ENCODE results near the gene DPY30. TPM values are rescaled to one million over a fixed set of nuclear protein-coding genes. Genes with fewer than 3 reads are reported as not detected.
A peak's percentile ranks its signal among the peaks of the same experiment; 100 is the strongest.

Gene DPY30
- total RNA-seq, 4 donors from 2014 or later: 19.7 to 52.9 (median 42.6) TPM; not detected in 1

- intact Hi-C loops (cut with DNase I; ENCODE audit: low total_unique reads): no loop called here
- no peaks in the 10 kb centered on the region for H3K27me3 ChIP-seq
- H3K9me3 ChIP-seq: no peaks in the 10 kb centered on the region
- in situ Hi-C loops (cut with MboI; ENCODE audit: low pct_ligation_motif_present in 1 of 4, low pct_unique_long_range_greater_than_20kb in 1 of 4, low sequenced_read_pairs in 3 of 4): no loop called here
- peak; percentile 17 for DNase-seq
- H3K4me3 ChIP-seq: peak overlapping the region; percentile 82 to 93 (median 84)
- H3K36me3 ChIP-seq: peaks cover 0 to 6% (median 0%) of the 10 kb centered on the region in 4 donors
- 0 to 1% methylated on average over 1 to 31 of the region's 40 CpGs for whole genome bisulfite sequencing, 2 donors (ENCODE audit: low coverage in 1 of 2)
- H3K4me1 ChIP-seq: peaks cover 0 to 31% (median 14%) of the 10 kb centered on the region in 4 donors
- peak overlapping the region; percentile 90 to 98 (median 96) for H3K27ac ChIP-seq
- TF ChIP-seq POLR2A (IDR thresholded peaks at IDR 0.05) (peak; percentile 58), CTCF (IDR thresholded peaks at IDR 0.05) (no peak), EP300 (IDR thresholded peaks at IDR 0.05; ENCODE audit: low read depth) (no peak), POLR2AphosphoS5 (IDR thresholded peaks at IDR 0.05) (peak in 1 of 3 donors; percentile 75)
Observed at GRCh38 chr2:32064021-32064601, 24.5 kb upstream of the DPY30 start.

- peaks cover 0 to 31% (median 14%) of the 10 kb centered on the region in 4 donors for H3K4me1 ChIP-seq
- peak; percentile 67 for TF ChIP-seq POLR2A (IDR thresholded peaks at IDR 0.05)
- peak; percentile 75 to 86 (median 79) for TF ChIP-seq POLR2AphosphoS5 (IDR thresholded peaks at IDR 0.05)
- TF ChIP-seq CTCF (IDR thresholded peaks at IDR 0.05): peak; percentile 58 to 96 (median 69)
- no peak for TF ChIP-seq EP300 (IDR thresholded peaks at IDR 0.05; ENCODE audit: low read depth)
- in situ Hi-C loops (cut with MboI; ENCODE audit: low pct_ligation_motif_present in 1 of 4, low pct_unique_long_range_greater_than_20kb in 1 of 4, low sequenced_read_pairs in 3 of 4): no loop called here
- 0 to 1% methylated on average over 1 to 57 of the region's 79 CpGs for WGBS, 2 donors (ENCODE audit: low coverage in 1 of 2)
- peaks cover 0 to 6% (median 0%) of the 10 kb centered on the region in 4 donors for H3K36me3 ChIP-seq
- peak within 1 kb of the TSS; percentile 90 to 98 (median 96) for H3K27ac ChIP-seq
- no peaks in the 10 kb centered on the region for H3K27me3 ChIP-seq
- intact Hi-C loops (cut with DNase I; ENCODE audit: low total_unique reads): no loop called here
- H3K9me3 ChIP-seq: no peaks in the 10 kb centered on the region
- peak within 1 kb of the TSS; percentile 82 to 93 (median 84) for H3K4me3 ChIP-seq
- peak; percentile 98 for DNase-seq
Observed at GRCh38 chr2:32063310-32064020, 23.9 kb upstream of the DPY30 start, which contains the start of gene SPAST. Gene SPAST (plus strand): TSS chr2:32063556. CDS start chr2:32063832, 276 bp downstream.

GRCh38 chr2:32061973-32062861, 22.6 kb upstream of the DPY30 start:
- DNase-seq: peak; percentile 39
- Histone ChIP-seq H3K9me3 (no peaks in the 10 kb centered on the region), H3K4me1 (peaks cover 0 to 31% (median 14%) of the 10 kb centered on the region in 4 donors), H3K36me3 (peaks cover 0 to 6% (median 0%) of the 10 kb centered on the region in 4 donors), H3K27me3 (no peaks in the 10 kb centered on the region), H3K4me3 (peak overlapping the region in 3 of 4 donors; percentile 82 to 93 (median 82)), H3K27ac (peak overlapping the region; percentile 90 to 98 (median 96))
- TF ChIP-seq POLR2A (IDR thresholded peaks at IDR 0.05): no peak
- no peak for TF ChIP-seq POLR2AphosphoS5 (IDR thresholded peaks at IDR 0.05)
- no peak for TF ChIP-seq EP300 (IDR thresholded peaks at IDR 0.05; ENCODE audit: low read depth)
- no peak for TF ChIP-seq CTCF (IDR thresholded peaks at IDR 0.05)
- in situ Hi-C loops (cut with MboI; ENCODE audit: low pct_ligation_motif_present in 1 of 4, low pct_unique_long_range_greater_than_20kb in 1 of 4, low sequenced_read_pairs in 3 of 4) (no loop called here), intact Hi-C loops (cut with DNase I; ENCODE audit: low total_unique reads) (no loop called here)
- 2 to 44% methylated on average over 6 to 13 of the region's 13 CpGs for WGBS, 2 donors (ENCODE audit: low coverage in 1 of 2)
